GM12892 (cell line): ENCODE measurements around the gene MRGPRD.

Source experiments
- POLR2A ChIP-seq: IDR thresholded peaks from 2 replicates; pipeline ENCODE4 v1.6.1; 2011; ENCODE audit warnings: low read depth, low read length, control low read depth
- POLR2AphosphoS5 ChIP-seq: IDR thresholded peaks from 2 replicates; pipeline ENCODE4 v1.6.1; 2011; ENCODE audit warnings: low read depth, low read length, control low read depth

DNA sequence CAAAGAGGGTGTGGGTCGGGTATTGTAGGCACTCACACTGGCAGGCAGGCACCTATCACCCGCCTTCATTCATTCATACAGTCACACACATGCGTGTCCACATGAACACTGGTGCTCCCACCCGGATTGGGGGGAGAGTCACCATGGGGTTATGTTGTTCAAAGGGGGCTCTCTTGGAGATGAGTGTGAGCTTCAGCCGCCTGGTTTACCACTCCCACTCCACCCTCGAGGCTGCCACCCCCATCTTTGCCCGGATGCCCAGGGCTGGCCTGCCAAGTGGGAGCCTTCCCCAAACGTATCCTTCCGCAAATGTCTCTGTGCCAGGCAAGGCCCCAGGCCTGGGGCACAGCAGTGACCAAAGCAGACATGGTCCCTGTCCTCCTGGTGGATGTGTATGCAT, 22.6 kb downstream of the MRGPRD start:
- no peak for TF ChIP-seq POLR2AphosphoS5
- TF ChIP-seq POLR2A, result no peak
